GM21786 (cell line): ENCODE data around the gene IL22RA1.

Source experiments
- ATAC-seq: cut with Tn5 transposase; IDR thresholded peaks from one replicate; pipeline ENCODE4 v1.9.1; 2021; ENCODE audit not compliant: unreplicated experiment

The IL22RA1 gene

DNA sequence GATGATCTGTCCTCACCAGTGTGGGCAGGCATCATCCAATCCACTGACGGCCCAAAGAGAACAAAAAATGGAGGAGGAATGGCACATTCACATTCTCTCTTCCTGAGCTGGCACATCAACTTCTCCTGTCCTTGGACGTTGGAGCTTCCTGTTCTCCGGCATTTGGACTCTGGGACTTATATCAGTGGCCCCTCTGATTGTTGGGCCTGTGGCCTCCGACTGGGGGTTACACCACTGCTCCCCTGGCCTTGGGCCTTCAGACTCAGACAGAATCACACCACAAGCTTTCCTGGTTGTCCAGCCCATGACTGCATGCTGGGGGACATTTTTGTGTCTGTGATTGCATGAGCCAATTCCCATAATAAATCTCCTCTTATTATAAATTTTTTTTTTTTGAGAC lies 24.1 kb upstream of the IL22RA1 start:
- no peak for ATAC-seq

DNA sequence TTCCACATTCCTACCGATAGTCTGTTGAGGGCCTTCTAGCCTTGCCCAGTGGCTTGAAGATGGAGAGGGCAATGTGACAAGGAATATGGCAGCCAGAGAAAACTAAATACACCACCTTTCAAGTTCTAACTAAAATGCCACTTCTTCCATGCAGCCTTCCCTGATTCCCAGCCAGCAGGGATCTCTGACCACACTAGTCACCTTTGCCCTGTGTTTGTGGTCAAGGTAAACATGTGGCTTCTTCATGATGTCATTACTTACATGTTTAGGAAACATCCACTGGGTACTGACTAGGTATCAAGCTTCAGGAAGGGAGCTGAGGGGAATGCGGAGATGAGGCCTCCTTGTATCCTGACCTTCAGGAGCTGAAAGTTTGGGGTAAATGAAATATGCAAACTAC lies 22.6 kb upstream of the IL22RA1 start:
- no peak for ATAC-seq

DNA sequence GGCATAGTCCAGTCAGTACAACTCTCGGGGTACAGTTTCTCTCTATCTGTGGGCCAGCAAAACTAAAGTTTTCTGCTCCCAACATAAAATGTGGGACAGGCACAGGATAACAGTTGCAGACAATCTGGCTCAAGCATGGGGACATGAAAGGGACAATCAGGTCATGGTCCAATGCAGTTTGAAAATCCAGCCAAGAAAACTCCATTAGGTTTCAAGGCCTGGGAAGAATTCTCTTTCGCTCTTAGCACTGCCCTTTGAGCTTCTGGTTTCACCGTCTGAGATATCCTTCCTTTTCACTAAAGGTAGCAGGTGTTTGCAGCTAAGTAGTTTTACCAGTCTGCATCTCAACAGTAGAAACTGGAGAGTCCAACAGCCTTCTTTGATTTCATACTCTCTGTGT lies 21.1 kb upstream of the IL22RA1 start:
- ATAC-seq: no peak

DNA sequence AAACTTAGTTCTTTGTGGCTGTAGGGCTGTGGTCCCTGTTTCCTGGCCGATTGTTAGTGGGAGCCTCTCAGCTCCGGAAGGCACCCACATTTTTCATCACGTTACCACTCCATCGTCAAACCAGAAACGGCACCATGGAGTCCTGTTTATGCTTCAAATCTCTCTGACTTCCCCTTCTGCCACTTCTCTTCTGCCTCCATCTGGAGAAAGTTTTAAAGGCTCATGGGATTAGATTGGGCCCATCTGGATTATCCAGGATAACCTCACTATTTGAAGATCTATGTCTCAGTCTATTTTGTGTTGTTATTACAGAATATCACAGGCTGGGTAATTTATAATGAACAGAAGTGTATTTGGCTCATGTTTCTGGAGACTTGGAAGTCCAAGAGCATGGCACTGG lies 19.3 kb upstream of the IL22RA1 start:
- no peak for ATAC-seq

DNA sequence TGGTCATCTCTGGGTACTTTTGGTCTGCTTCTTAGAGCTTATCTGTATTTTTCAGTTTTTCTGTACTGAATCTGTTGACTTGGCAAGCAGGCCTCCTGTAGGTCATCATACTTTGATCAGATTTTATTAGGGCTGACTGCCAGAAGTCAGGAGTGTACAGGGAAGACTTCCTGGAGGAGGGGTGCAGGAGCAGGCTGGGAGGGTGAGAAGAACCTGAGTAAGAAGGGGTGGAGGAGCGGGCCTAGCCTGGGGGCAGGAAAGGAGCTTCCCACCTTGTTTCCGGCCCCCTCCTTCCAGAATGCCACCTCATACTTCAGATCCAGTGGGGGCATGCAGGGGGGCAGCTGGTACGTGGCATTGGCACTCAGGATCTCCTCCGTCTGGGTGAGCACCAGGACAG lies 18.3 kb upstream of the IL22RA1 start:
- no peak for ATAC-seq

DNA sequence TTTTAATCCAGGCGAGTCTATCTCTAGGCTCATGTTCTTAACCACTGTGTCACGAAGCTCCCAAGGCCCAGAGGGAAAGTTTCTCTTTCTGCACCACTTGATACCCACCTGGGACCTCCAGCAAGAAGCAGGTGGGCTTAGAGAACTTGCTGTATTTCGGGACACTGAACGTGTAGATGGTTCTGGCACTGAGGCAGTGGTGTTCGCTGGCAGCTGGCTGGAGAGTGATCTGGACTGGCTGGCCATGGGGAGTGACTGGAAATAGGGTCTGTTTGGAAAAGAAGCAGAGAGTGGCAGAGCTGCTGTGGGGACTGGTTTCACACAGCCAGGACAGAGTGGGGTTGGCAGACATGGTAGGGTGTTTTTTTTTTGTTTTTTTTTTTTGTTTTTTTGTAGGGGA lies 16.4 kb upstream of the IL22RA1 start:
- ATAC-seq: no peak

DNA sequence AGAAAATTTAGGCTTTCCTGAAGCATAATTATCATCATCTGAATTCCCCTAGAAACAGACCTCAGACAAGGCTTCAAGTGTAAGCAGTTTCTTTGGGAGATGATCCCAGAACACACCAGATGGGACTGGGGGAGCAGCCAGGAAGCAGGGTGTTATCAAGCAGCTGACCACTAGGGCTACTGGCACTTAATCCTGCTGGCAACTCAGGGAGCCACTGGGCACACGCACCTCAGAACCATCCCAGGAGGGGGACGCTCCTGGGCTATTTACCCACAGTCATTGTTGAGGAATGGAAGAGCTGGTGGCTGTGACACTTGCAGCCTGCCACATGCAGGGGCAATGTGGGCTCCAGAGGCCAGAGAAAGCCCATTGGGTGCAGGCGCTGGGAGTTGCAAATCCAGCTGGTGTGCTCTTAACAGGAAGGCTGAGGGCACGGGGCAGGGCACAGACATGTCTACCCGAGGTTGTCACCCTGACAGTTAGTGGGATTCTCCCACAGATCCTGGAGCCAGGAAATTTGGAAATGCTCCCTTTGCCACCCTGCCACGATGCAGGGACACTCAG lies 15.1 kb upstream of the IL22RA1 start:
- ATAC-seq: no peak

DNA sequence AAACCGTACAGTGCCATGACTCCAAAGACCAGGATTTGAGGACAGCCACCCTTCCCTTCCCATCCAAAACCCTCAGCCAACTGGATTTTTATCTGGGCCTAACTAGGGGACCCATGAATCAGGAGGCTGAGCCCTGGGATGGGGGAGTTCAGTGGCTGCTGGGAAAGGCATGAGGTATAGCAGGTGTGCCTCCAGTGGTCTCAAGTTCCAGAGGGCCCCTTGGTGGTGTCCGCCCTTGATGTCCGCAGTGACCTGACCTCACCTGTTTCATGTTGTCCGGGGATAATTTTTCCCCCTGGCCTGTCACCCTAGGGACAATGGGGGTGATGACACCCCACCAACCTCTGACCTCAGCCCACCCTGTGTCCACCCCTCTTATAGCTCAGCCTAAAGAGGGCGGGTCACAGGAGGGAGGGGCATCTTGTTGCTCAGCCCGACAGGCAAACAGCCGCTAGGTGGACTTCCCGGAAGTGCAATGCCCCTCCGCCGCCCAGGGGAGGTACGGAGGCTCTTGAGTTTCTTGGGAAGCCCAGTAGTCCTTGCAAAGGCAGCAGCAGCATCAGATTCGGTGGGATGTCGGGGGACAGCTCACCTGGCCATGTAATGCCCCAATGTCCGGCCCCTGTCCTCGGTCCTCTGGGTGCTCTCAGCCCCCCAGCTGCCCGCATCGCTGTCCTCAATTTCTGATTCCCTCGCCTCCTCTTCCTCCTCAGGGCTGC lies 13.8 kb upstream of the IL22RA1 start:
- ATAC-seq: no peak

DNA sequence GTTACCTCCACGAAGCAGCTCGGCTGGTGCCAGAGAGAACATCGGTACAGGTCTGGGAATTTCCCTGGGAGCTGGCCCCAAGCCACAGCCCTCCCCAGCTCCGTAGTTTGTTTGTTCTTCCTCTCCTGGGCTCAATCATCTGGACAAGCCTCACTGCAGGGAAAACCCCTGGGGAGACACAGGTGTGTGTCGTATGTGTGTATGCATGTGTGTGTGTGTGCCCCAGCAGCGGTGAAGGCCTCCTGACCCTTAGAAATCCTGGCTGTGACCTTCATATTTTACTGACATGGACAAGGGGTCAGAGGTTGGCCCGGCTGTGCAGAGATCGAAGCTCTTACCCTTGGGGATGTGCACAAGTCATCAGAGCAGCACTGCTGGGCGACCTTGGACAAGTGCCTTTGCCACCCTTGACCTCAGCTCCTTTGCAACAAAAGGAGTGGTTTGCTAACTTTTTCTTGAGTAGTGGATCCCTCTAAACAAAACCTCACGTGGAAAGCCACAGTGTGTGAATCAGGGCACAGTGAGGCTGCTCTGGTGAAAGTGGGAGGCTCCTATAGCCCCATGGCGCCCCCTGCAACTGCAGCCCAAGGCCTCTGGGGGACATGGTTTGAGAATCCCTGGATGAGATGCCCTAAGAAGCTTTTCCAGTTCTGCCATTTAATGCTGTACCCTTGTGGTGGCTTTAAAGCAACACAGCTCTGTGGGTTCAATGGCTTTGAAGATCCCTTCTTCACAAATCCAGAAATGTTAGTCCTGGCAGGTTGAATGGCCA lies 12.3 kb upstream of the IL22RA1 start:
- ATAC-seq: no peak

DNA sequence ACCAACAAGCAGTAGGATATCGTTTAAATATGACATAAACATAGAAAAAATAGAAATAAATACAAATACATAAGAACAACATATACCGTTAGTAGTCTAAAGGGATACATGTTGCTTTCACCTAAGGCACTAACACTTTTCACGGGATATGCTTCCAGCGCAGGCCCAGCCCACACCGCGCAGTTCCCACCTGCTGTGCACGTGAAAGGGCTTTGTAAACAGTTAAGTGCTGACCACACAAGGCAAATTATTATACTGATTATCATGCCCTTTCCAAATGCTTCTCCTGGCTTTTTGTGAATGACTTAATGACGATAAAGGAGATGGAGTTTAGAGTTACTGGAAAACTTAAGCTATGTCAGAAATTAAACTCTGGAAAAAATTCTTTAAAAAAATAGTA lies 11.3 kb upstream of the IL22RA1 start:
- ATAC-seq: no peak

DNA sequence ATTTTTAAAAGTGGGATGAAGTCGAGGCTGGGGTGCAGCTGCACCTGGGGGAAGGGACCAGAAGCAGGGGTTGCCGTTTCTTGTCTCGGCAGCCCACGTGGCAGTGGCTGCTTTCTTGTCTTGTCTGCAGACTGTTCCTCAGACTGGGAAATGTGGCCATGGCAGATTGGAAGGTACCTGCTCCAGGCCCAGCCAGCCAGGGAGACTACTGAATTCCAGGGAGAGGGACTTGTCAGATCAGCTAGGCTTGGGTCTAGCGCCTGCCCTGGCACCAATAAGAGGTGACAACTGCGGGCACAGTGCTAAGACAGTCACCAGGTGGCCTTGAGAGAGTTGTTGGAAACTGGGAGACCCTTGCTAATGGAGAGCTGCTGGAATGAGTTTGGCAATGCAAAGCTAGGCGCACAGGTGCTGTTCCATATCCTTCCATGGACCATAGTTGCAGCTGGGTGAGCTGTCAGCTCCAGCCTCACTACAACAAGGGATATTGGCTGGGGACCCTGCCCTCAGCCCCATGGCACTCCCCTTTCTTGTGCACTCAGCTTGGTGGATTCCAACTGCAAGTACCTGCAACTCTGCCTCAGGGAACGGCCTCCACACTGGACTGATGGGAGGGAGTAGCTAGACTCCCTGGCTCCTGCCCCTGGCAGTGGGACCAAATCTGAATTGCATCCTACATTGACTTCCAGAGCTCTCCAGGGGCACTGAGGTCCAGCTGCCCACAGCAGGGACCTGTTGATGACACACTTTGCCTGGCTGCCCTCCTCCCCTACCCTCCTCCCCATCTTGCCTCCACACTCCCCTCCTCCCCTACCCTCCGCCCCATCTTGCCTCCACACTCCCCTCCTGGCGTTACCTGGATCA lies 9.9 kb upstream of the IL22RA1 start:
- ATAC-seq: no peak

DNA sequence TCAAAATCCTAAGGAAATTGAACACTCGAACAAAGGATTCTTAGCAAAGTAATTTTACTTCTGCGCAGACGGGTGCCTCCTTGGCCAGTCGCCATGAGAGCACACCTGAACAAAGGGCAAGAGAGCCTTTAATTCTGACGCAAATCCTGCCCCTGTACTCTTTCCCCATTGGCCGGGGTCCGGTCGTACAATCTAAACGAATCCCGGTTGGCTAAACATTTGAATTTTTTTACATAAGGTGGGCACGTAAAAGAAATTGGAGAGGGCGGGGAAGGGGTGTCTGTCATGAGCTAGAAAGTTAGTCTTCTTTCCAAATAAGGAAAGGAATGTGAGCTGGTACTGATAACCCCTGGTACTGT lies 8.2 kb upstream of the IL22RA1 start:
- ATAC-seq: no peak

DNA sequence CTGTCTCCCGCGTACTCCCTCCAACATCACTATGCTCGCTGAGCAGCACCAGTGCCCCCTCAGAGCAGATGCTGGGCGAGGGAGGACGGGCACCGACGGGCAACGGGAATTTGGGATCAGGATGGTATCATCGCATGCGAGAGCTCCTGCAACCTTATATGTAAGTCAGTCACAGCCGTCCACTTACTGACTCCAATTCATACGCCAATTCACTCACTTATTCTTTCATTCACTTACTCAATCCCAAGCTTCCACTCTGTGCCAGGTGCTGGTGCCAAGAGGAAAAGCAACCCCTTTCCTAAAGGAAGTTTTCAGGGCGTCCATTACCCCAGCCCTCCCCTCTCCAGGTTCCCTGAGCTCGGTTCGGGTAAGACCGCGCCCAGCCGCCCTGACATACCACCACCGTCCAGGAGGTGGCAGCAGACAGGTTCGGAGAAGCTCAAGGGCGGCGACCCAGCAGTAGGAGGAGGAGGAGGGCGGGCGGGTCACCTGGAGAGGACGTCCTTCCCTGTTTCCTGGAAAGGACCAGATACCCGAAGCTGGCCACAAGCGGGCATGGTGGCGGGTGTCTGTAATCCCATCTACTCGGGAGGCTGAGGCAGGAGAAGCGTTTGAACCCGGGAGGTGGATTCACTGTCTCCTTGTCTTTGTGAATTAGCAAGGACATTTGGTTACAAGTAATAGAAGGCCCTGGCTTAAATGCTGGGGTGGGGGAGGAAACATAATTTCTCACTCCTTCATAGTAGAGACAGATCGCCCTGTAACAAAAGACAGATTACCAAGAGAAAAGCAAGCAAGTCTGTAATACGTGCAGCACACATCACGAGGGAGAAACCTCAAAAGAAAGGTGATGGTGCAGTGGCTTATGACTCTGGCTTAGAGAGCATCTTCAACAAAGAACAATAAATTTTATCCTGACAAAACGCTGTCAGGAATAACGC lies 7.6 kb upstream of the IL22RA1 start:
- ATAC-seq: no peak

DNA sequence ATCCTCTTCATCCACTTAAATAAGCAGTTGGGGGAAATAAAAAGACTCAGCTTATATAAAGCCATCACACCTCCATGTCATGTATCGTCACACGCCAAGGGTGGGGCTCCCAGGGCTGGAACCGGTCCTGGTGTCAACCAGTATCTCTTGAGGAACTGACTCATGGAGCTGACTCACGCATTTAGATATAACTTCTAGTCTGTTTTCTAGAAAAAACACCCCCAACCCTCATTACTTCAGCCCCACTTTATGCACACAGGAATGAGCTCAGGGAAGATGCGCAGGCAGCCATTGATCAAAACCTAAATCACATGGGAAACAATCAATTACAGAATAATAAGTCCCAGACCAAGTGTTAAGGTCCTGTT lies 6.9 kb upstream of the IL22RA1 start:
- no peak for ATAC-seq

DNA sequence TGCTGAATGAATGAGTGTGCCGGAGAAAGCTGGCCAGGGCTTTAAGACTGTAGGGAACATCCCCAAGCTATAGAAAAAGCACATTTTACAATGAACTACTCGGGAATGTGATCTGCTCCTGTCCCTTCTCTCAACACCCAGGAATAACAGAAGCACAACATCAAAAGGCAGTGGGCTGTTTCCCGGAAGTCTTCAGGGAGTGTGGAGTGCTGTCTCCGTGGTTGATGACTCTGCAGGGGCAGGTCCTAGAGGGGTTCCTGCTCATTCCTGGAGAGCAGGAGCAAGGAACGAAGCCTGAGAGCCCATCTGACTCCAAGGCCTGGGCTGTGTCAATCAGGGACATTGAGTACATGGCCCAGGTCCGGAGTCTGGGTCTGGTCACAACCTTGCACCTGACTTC lies 4.9 kb upstream of the IL22RA1 start:
- ATAC-seq: no peak

DNA sequence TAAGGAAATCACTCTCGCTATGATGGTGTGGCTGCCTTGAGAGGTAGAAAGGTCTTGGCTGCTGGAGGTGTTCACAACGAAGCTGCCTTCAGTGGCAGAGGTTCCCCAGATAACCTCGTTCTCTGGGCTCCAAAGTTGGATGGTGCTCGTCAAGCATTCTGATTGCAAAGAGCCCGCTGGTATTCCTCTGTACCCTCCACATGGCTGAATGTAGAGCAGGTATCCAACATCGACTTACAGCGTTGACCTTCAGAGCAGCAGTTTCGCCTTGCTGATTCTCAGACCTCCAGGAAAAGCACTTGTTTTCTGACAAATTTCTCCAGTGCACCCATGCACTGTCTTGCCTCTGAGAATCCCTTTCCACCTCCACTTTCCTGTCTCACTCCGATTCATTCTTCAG lies 4.3 kb upstream of the IL22RA1 start:
- no peak for ATAC-seq

DNA sequence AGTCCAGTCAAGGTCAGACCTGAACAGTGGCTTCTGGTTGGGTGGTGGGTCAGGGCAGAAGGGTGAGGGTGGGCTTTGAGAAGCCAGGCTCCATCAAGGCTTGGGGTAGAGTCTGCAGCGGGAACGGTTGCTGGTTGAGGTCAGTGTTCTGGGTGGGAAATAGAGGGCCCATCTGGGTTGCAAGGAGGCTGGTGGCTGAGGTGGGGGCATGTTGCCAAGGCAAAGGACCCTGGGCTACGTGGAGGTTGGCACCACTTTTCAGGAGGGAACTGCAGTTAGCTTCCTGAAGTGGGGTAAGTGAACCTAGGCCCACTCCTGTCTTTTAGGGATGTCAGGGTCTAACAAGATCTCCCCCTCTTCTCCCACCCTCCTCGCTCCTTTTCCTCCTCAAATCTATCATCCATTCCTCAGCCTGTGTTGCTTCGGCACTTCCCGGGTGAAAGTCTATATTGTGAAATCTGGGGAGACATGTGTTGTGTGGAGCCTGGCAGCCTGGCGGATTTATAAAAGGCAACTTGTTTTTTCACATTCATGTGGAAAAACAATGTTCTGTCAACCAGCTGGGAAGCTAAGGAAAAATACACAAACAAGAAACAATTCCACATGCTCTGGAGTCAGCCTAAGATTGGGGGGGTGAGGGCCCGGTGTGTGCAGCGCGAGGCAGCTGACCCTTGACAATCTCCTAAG lies 1.5 kb downstream of the IL22RA1 start:
- no peak for ATAC-seq

DNA sequence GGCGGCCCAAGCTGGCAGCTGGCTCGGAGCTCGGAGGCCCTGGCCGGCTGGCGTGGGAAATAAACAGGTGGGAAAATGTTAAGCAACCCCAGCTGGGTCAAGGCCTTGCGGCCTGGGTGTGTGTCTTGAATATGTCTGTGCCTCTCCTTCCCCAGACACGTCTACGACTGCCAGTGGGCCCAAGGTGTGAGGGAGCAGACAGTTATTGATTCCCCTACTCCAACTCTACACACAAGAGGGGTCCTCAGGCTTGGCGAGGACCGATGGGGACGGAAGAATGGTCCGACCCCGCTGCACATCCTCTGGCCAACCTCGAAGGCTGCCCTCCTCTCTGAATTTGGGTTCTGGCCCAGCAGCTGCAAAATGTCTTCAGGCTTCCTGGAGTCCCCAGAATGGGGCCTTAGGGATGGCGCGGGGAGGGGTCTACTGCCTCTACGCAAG lies 2.2 kb downstream of the IL22RA1 start:
- no peak for ATAC-seq

DNA sequence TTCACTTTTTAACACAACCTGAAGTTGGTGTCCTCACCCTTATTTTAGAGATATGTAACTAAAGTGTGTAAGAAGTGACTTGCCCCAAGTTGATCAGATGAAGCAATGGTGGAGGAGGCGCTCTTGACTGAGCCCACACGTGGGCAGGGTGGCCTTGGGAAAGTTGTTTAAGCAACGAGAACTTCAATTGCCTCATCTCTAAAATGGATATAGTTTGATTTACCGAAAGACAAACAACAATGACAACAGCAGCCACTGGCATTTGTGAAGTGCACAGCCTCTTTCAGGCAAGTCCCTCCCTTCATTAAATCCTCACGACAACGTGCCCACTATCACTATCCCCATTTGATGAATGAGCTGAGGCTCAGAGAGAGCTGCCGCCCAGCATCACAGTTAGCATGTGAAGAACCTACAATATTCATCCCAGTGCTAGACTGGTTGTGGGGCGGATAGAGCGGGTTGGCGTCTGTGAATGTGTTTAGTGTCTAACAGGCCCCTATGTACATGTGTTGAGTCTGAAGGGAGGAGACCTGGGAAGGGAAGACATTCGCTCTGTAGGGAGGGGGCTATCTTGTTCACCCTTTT lies 3.0 kb downstream of the IL22RA1 start:
- no peak for ATAC-seq

DNA sequence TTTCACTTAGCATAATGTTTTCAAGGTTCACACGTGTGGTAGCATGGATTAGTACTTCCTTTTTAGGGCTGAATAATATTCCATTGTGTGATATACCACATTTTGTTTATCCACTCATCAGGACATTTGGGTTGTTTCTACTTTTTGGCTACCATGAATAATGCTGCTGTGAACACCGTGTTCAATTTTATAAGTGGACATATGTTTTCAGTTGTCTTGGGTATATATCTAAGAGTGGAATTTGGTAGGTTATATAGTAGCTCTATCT lies 3.8 kb downstream of the IL22RA1 start:
- ATAC-seq: no peak
